Small intestine (tissue), 7 donors: ENCODE results near the gene SIAH1. TPM values are rescaled to one million over a fixed set of nuclear protein-coding genes. Genes with fewer than 3 reads are reported as not detected.
"Not testable (repeated sequence)": the region's sequence is repeated elsewhere in the genome, so short reads cannot be mapped to it uniquely, and the experiment has no call there.

Experiments used
- DNase-seq, 2 donors: peaks; one replicate each; pipeline versions ENCODE4 v3.0.0 to v3.0.0-alpha.2; 2013
- FAIRE-seq: peaks from 2 replicates; lab custom pipeline; 2012; peaks lifted over from hg19 to GRCh38; lab: Jason Lieb, UNC
- H3K27ac ChIP-seq, 3 donors: one replicate each; pipeline ENCODE4 v1.5.1; 2013; ENCODE audit warnings: low read length in 2 of 3, mild to moderate bottlenecking in 2 of 3, control low read depth in 1 of 3, inconsistent platforms in 1 of 3, low read depth in 1 of 3, moderate library complexity in 1 of 3
- H3K27me3 ChIP-seq, 3 donors: one replicate each; pipeline ENCODE4 v1.6.1; 2013; ENCODE audit warnings: low read length in 3 of 3, inconsistent platforms in 1 of 3; ENCODE audit not compliant: control insufficient read depth in 3 of 3, insufficient read depth in 3 of 3
- H3K36me3 ChIP-seq, 3 donors: one replicate each; pipeline ENCODE4 v1.6.1; 2013; ENCODE audit warnings: low read length in 3 of 3, inconsistent platforms in 1 of 3, low read depth in 1 of 3, mild to moderate bottlenecking in 1 of 3, moderate library complexity in 1 of 3; ENCODE audit not compliant: control insufficient read depth in 3 of 3, insufficient read depth in 2 of 3
- H3K4me1 ChIP-seq, 3 donors: one replicate each; pipeline ENCODE4 v1.6.1; 2013; ENCODE audit warnings: low read length in 2 of 3, inconsistent platforms in 1 of 3, low read depth in 1 of 3, mild to moderate bottlenecking in 1 of 3, moderate library complexity in 1 of 3; ENCODE audit not compliant: control insufficient read depth in 3 of 3, insufficient read depth in 2 of 3
- H3K4me3 ChIP-seq, 3 donors: one replicate each; pipeline ENCODE4 v1.5.1; 2013; ENCODE audit warnings: low read length in 3 of 3, control low read depth in 1 of 3, inconsistent platforms in 1 of 3, low read depth in 1 of 3, mild to moderate bottlenecking in 1 of 3, moderate library complexity in 1 of 3
- H3K9me3 ChIP-seq, 2 donors: one replicate each; pipeline ENCODE4 v1.6.1; 2013; ENCODE audit warnings: low read depth in 1 of 2, low read length in 1 of 2; ENCODE audit not compliant: control insufficient read depth in 2 of 2, insufficient read depth in 1 of 2
- WGBS, 3 donors: extraction: QIAGEN DNeasy Blood & Tissue Kit; methylation state at CpG; one replicate each; pipeline ENCODE4 v1.1.7; 2013; 5-methylcytosine and 5-hydroxymethylcytosine counted together
- polyA plus RNA-seq, 4 donors: library from polyadenylated mRNA; stranded (reverse) in 3 of 4; unstranded in 1 of 4; fragments of 200-250 nt in 3 of 4; fragments of 120-200 nt in 1 of 4; gene quantifications; one replicate each; pipeline versions ENCODE4 v1.2.1 to v1.2.3, GENCODE V29; 2013
- donor health status: healthy with polysubstance abuse.
- donor health status: control.
- donor health status: control.
- donor health status: Bipolar disorder and iron deficiency.
- donor health status: healthy.

Gene SIAH1
- polyA plus RNA-seq, 4 donors, result 18.8 to 40.1 (median 20.5) TPM

GRCh38 chr16:48405907-48406306, 20.7 kb upstream of the SIAH1 start:
- Histone ChIP-seq H3K9me3 (no peaks in the 10 kb centered on the region), H3K27ac (peak overlapping the region; percentile 82 to 94 (median 84)), H3K27me3 (no peaks in the 10 kb centered on the region), H3K4me3 (no peak overlapping the region), H3K4me1 (peaks cover 2 to 33% (median 2%) of the 10 kb centered on the region in 3 donors), H3K36me3 (no peaks in the 10 kb centered on the region)
- DNase-seq (peak; percentile 90 to 94), FAIRE-seq (no peak)
- 17 to 57% (median 41%) methylated on average over 4 of the region's 4 CpGs for WGBS, 3 donors

GRCh38 chr16:48405153-48405552, 19.9 kb upstream of the SIAH1 start:
- Histone ChIP-seq H3K27ac (peak overlapping the region; percentile 72 to 94 (median 82)), H3K9me3 (no peaks in the 10 kb centered on the region), H3K4me3 (no peak overlapping the region), H3K36me3 (no peaks in the 10 kb centered on the region), H3K4me1 (peaks cover 2 to 27% (median 2%) of the 10 kb centered on the region in 3 donors), H3K27me3 (no peaks in the 10 kb centered on the region)
- peak in 1 of 2 donors; percentile 69 for DNase-seq
- WGBS, 3 donors, result 60 to 80% (median 74%) methylated on average over 1 of the region's 1 CpG
- no peak for FAIRE-seq

- not testable (repeated sequence) for FAIRE-seq, H3K9me3 ChIP-seq, H3K36me3 ChIP-seq, H3K27ac ChIP-seq, H3K27me3 ChIP-seq, DNase-seq, H3K4me3 ChIP-seq
- H3K4me1 ChIP-seq, result peaks cover 2 to 16% (median 2%) of the 10 kb centered on the region in 3 donors
- 80 to 92% (median 91%) methylated on average over 8 of the region's 8 CpGs for whole genome bisulfite sequencing, 3 donors
These were observed 17.3 kb upstream of the SIAH1 start for GRCh38 chr16:48402547-48402946.

GRCh38 chr16:48395375-48395774, 10.2 kb upstream of the SIAH1 start:
- FAIRE-seq, result no peak

GRCh38 chr16:48394355-48394703, 9.1 kb upstream of the SIAH1 start:
- H3K27ac ChIP-seq, result peak overlapping the region in 1 of 3 donors; percentile 43
- no peak for FAIRE-seq
- 89 to 95% (median 91%) methylated on average over 6 of the region's 6 CpGs for WGBS, 3 donors
- H3K27me3 ChIP-seq, result no peaks in the 10 kb centered on the region
- DNase-seq, result no peak
- H3K9me3 ChIP-seq, result no peaks in the 10 kb centered on the region
- no peaks in the 10 kb centered on the region for H3K4me1 ChIP-seq
- H3K4me3 ChIP-seq, result no peak overlapping the region
- H3K36me3 ChIP-seq, result no peaks in the 10 kb centered on the region

More at GRCh38 chr16:48395375-48395774, 10.2 kb upstream of the SIAH1 start:
- H3K4me1 ChIP-seq, result no peaks in the 10 kb centered on the region
- H3K9me3 ChIP-seq, result no peaks in the 10 kb centered on the region
- no peaks in the 10 kb centered on the region for H3K36me3 ChIP-seq
- 84 to 91% (median 90%) methylated on average over 3 of the region's 3 CpGs for WGBS, 3 donors
- peak in 1 of 2 donors; percentile 26 for DNase-seq
- no peaks in the 10 kb centered on the region for H3K27me3 ChIP-seq
- no peak overlapping the region for H3K4me3 ChIP-seq
- H3K27ac ChIP-seq, result no peak overlapping the region

- FAIRE-seq, result no peak
- no peaks in the 10 kb centered on the region for H3K4me1 ChIP-seq
These were observed 8.5 kb upstream of the SIAH1 start for GRCh38 chr16:48393485-48394354.

GRCh38 chr16:48392407-48392806, 7.2 kb upstream of the SIAH1 start:
- DNase-seq (no peak), FAIRE-seq (no peak)
- Histone ChIP-seq H3K9me3 (no peaks in the 10 kb centered on the region), H3K27me3 (no peaks in the 10 kb centered on the region), H3K36me3 (no peaks in the 10 kb centered on the region), H3K4me3 (no peak overlapping the region), H3K27ac (no peak overlapping the region), H3K4me1 (no peaks in the 10 kb centered on the region)
- WGBS, 3 donors, result 76 to 88% (median 83%) methylated on average over 5 of the region's 5 CpGs

More at GRCh38 chr16:48393485-48394354, 8.5 kb upstream of the SIAH1 start:
- DNase-seq, result no peak
- no peak overlapping the region for H3K4me3 ChIP-seq
- H3K27ac ChIP-seq, result peak overlapping the region in 1 of 3 donors; percentile 43
- WGBS, 3 donors, result 74 to 91% (median 91%) methylated on average over 11 of the region's 11 CpGs
- no peaks in the 10 kb centered on the region for H3K36me3 ChIP-seq
- no peaks in the 10 kb centered on the region for H3K9me3 ChIP-seq
- no peaks in the 10 kb centered on the region for H3K27me3 ChIP-seq

- Histone ChIP-seq H3K27me3 (no peaks in the 10 kb centered on the region), H3K4me1 (peaks cover 0 to 8% (median 0%) of the 10 kb centered on the region in 3 donors), H3K4me3 (no peak overlapping the region), H3K9me3 (no peaks in the 10 kb centered on the region), H3K27ac (no peak overlapping the region), H3K36me3 (no peaks in the 10 kb centered on the region)
- DNase-seq (no peak), FAIRE-seq (no peak)
- WGBS, 3 donors, result 80 to 86% (median 84%) methylated on average over 17 of the region's 17 CpGs
These were observed 1.5 kb upstream of the SIAH1 start for GRCh38 chr16:48386559-48387312.
